IMR-90 (cell line): Measurements from ENCODE around the gene JPT1. TPM values are rescaled to one million over a fixed set of nuclear protein-coding genes. Genes with fewer than 3 reads are reported as not detected.

Experiments
- ATAC-seq: fragments of 200-7000 bp; cut with Tn5 transposase; 2 replicates; pipeline ENCODE4 v1.9.1; 2020; ENCODE audit warnings: low read depth, mild to moderate bottlenecking, moderate library complexity
- BruUV-seq: library from RNA; stranded (reverse); fragments of 400-500 nt; replicated peaks from 2 replicates; lab custom pipeline; 2021; lab: Mats Ljungman, UMichigan
- CTCF ChIA-PET: fragments of 300-600 bp; formaldehyde crosslinking; extraction: SDS; loops from one replicate; lab custom pipeline; 2021; ENCODE audit warnings: antibody characterized with exemption; lab: Yijun Ruan, JAX
- POLR2A ChIA-PET: fragments of 300-600 bp; sonication (Branson Sonifier 250); formaldehyde crosslinking; loops from one replicate; lab custom pipeline; 2022; ENCODE audit warnings: antibody characterized with exemption; ENCODE audit not compliant: unreplicated experiment; lab: Charles Lee
- DNase-seq: peaks from one replicate; pipeline ENCODE4 v3.0.0; 2013
- H2AFZ ChIP-seq: replicated peaks from 2 replicates; pipeline ENCODE3; 2013; ENCODE audit warnings: low read length, mild to moderate bottlenecking; ENCODE audit not compliant: poor library complexity
- H2AK5ac ChIP-seq: 2 replicates; pipeline ENCODE4 v1.6.1; 2013; ENCODE audit warnings: low read depth, low read length, inconsistent platforms
- H2AK9ac ChIP-seq: replicated peaks from 2 replicates; pipeline ENCODE3; 2013; ENCODE audit warnings: mild to moderate bottlenecking, low read depth, low read length, moderate library complexity; ENCODE audit not compliant: poor library complexity
- H2BK120ac ChIP-seq: 2 replicates; pipeline ENCODE4 v1.6.1; 2013; ENCODE audit warnings: low read depth, low read length, inconsistent platforms
- H2BK15ac ChIP-seq: 3 replicates; pipeline ENCODE4 v1.6.1; 2013; ENCODE audit warnings: low read depth, low read length, inconsistent platforms
- H2BK20ac ChIP-seq: 2 replicates; pipeline ENCODE4 v1.6.1; 2013; ENCODE audit warnings: low read depth, mild to moderate bottlenecking, inconsistent platforms, low read length, moderate library complexity
- H2BK5ac ChIP-seq: 2 replicates; pipeline ENCODE4 v1.6.1; 2013; ENCODE audit warnings: mild to moderate bottlenecking, low read depth, low read length, inconsistent platforms; ENCODE audit not compliant: poor library complexity, severe bottlenecking
- H3K14ac ChIP-seq: replicated peaks from 2 replicates; pipeline ENCODE4 v1.6.1; 2013; ENCODE audit warnings: low read depth, low read length, inconsistent platforms
- H3K18ac ChIP-seq: 2 replicates; pipeline ENCODE4 v1.6.1; 2013; ENCODE audit warnings: low read depth, low read length, control low read depth
- H3K23ac ChIP-seq: 2 replicates; pipeline ENCODE4 v1.6.1; 2013; ENCODE audit warnings: low read depth, low read length, inconsistent platforms
- H3K27ac ChIP-seq: 2 replicates; pipeline ENCODE4 v1.5.1; 2013; ENCODE audit warnings: mild to moderate bottlenecking, control low read depth, low read length; ENCODE audit not compliant: insufficient read depth
- H3K27me3 ChIP-seq: 2 replicates; pipeline ENCODE4 v1.6.1; 2013; ENCODE audit warnings: low read length; ENCODE audit not compliant: control insufficient read depth, insufficient read depth
- H3K36me3 ChIP-seq: 2 replicates; pipeline ENCODE4 v1.6.1; 2013; ENCODE audit warnings: low read length, mixed read lengths; ENCODE audit not compliant: control insufficient read depth, insufficient read depth
- H3K4ac ChIP-seq: 2 replicates; pipeline ENCODE4 v1.6.1; 2013; ENCODE audit warnings: low read depth, low read length, inconsistent platforms
- H3K4me1 ChIP-seq: 2 replicates; pipeline ENCODE4 v1.6.1; 2013; ENCODE audit warnings: low read length, mixed read lengths; ENCODE audit not compliant: control insufficient read depth, insufficient read depth
- H3K4me2 ChIP-seq: 2 replicates; pipeline ENCODE4 v1.6.1; 2013; ENCODE audit warnings: low read depth, mild to moderate bottlenecking, control low read depth, low read length, moderate library complexity
- H3K4me3 ChIP-seq: 2 replicates; pipeline ENCODE4 v1.5.1; 2013; ENCODE audit warnings: low read depth, mild to moderate bottlenecking, control low read depth, low read length, moderate library complexity; ENCODE audit not compliant: insufficient read depth
- H3K56ac ChIP-seq: 2 replicates; pipeline ENCODE4 v1.6.1; 2013; ENCODE audit warnings: low read length, inconsistent platforms; ENCODE audit not compliant: insufficient read depth; ENCODE audit errors: extremely low read depth
- H3K79me1 ChIP-seq, 2 experiments: 2 replicates each; pipeline ENCODE4 v1.6.1; 2013; ENCODE audit warnings: low read length in 2 of 2, inconsistent platforms in 1 of 2, low read depth in 1 of 2
- H3K9ac ChIP-seq: 2 replicates; pipeline ENCODE4 v1.6.1; 2013; ENCODE audit warnings: low read depth, low read length, control low read depth
- H3K9me1 ChIP-seq: 2 replicates; pipeline ENCODE4 v1.6.1; 2013; ENCODE audit warnings: low read length, inconsistent platforms; ENCODE audit not compliant: insufficient read depth
- H3K9me3 ChIP-seq: 2 replicates; pipeline ENCODE4 v1.6.1; 2013; ENCODE audit warnings: low read length; ENCODE audit not compliant: control insufficient read depth, insufficient read depth
- H4K20me1 ChIP-seq: 2 replicates; pipeline ENCODE4 v1.6.1; 2013; ENCODE audit warnings: low read length, inconsistent platforms; ENCODE audit not compliant: insufficient read depth
- H4K5ac ChIP-seq: 2 replicates; pipeline ENCODE4 v1.6.1; 2013; ENCODE audit warnings: mild to moderate bottlenecking, low read depth, low read length, control low read depth
- H4K8ac ChIP-seq, 2 experiments: 2 replicates each; pipeline ENCODE4 v1.6.1; 2013; ENCODE audit warnings: low read depth in 2 of 2, low read length in 2 of 2, control low read depth in 1 of 2, inconsistent platforms in 1 of 2
- H4K91ac ChIP-seq: 2 replicates; pipeline ENCODE4 v1.6.1; 2013; ENCODE audit warnings: low read depth, low read length, inconsistent platforms; ENCODE audit not compliant: insufficient read depth
- MAZ ChIP-seq: IDR thresholded peaks from 2 replicates; pipeline ENCODE4 v1.6.1; 2012; ENCODE audit warnings: low read depth, mild to moderate bottlenecking, low read length, improper control_type of control experiment, moderate library complexity, borderline replicate concordance
- WGBS, 2 experiments: methylation state at CpG; one replicate each; pipeline versions ENCODE4 v1.1.5 to v1.1.7; 2013; ENCODE audit warnings: missing lambda C conversion rate in 2 of 2; ENCODE audit not compliant: insufficient read length in 1 of 2; ENCODE audit errors: extremely low coverage in 2 of 2; 5-methylcytosine and 5-hydroxymethylcytosine counted together
- dilution Hi-C: fragments of 300-500 bp; cut with HindIII; formaldehyde crosslinking; loops from one replicate; pipeline ENCODE4 v1.14.3; 2018; ENCODE audit warnings: low sequenced_read_pairs; ENCODE audit not compliant: unreplicated experiment
- in situ Hi-C: fragments of 300-500 bp; cut with MboI; formaldehyde crosslinking; loops from 3 replicates; pipeline ENCODE4 v1.14.3; 2019; ENCODE audit warnings: low sequenced_read_pairs, inconsistent platforms, mixed read lengths
- intact Hi-C: fragments of 100-400 bp; cut with micrococcal nuclease; formaldehyde crosslinking; loops from 2 replicates; pipeline ENCODE4 v1.10.0; 2022
- polyA plus RNA-seq, 3 experiments: library from polyadenylated mRNA; depleted of rRNA; stranded (reverse); fragments of >200 nt; gene quantifications; 2 replicates each; pipeline ENCODE4 v1.2.3, GENCODE V29; 2012; ENCODE audit warnings: low replicate concordance in 1 of 3
- total RNA-seq: library from RNA; depleted of rRNA; stranded (reverse); fragments of >200 nt; gene quantifications from 2 replicates; pipeline ENCODE4 v1.2.3, GENCODE V29; 2012
- TF ChIP-seq, protein P1 (sequence below): fragments of 150-350 bp; IDR thresholded peaks from 2 replicates; pipeline ENCODE4 v1.6.1; 2017; ENCODE audit warnings: mild to moderate bottlenecking, antibody characterized with exemption, low read length, low read depth

Gene JPT1
- total and polyA plus RNA-seq, 2 of the 4 experiments (the other 2 are of a cell fraction), result 118 to 272 TPM

DNA sequence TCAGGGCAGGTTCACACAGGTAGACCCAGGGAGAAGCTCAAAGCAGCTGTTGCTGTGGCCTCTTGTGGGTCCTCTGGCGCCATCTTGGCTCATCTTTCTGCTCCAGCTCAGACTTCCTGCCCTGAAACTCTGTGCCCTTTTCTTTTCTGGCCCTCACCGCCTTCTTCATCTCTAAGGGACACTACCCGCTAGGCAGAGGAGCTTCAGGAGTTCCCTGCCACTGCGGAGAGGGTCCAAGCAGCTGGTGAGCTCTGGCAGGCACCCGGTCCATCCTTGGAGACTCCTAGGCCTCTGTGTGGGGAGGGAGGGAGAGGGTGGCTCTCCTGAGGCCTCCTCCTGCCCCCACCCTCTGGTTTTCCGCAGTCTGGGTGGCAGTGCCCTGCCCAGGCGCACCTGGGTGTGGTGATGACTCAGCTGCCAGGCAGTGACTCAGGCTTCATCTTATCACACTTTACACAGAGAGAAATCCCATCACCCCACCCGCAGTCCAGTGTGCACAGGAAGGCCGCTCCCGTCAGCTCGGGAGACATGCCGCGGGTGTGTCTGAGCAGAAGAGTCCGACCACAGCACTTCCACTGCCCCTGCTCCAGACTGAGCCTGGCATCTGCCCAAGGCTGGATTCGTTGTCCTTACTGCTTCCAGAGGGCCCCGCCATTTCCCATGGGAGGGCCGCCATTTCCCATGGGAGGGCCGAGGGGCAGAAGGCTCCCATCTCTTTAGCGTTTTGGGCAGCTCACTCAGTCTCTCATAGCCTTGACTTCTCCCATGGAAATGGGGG, 30.1 kb downstream of the JPT1 start:
- in situ Hi-C loops, result no loop called here
- Histone ChIP-seq H3K23ac (no peak overlapping the region), H3K4me3 (no peak overlapping the region), H4K8ac (no peak overlapping the region), H2BK120ac (no peak overlapping the region), H3K79me1 (peaks cover 10 to 37% of the 10 kb centered on the region in 2 experiments; a peak in 3 of 4 replicates), H3K27me3 (no peaks in the 10 kb centered on the region), H2AK5ac (no peak overlapping the region), H4K20me1 (peaks cover 5% of the 10 kb centered on the region), H3K36me3 (peaks cover 12% of the 10 kb centered on the region), H3K9me1 (peaks cover 18% of the 10 kb centered on the region), H3K9ac (no peak overlapping the region), H2BK20ac (no peak overlapping the region), H3K4me2 (no peak overlapping the region), H2AK9ac (peak overlapping the region; percentile 71), H4K91ac (no peak overlapping the region), H4K5ac (no peak overlapping the region), H2AFZ (peak overlapping the region; percentile 3), H3K14ac (no peak overlapping the region), H2BK15ac (no peak overlapping the region), H3K4ac (no peak overlapping the region), H2BK5ac (no peak overlapping the region), H3K27ac (no peak overlapping the region), H3K4me1 (0 out of 2 replicates have a peak, but pooled peaks cover 2% of the 10 kb centered on the region), H3K18ac (no peak overlapping the region), H3K56ac (no peak overlapping the region), H3K9me3 (no peaks in the 10 kb centered on the region)
- no TSS peak for BruUV-seq
- ChIA-PET POLR2A (no interaction called here), CTCF (interaction anchor here (0.9 to 3.6 kb wide), 3 partner anchors 10 to 64 kb away, joined by 4 to 13 read pairs (median 7); no protein-coding TSS in a partner anchor)
- TF ChIP-seq, protein P1, sequence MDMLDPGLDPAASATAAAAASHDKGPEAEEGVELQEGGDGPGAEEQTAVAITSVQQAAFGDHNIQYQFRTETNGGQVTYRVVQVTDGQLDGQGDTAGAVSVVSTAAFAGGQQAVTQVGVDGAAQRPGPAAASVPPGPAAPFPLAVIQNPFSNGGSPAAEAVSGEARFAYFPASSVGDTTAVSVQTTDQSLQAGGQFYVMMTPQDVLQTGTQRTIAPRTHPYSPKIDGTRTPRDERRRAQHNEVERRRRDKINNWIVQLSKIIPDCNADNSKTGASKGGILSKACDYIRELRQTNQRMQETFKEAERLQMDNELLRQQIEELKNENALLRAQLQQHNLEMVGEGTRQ, result no peak
- TF ChIP-seq MAZ, result no peak
- DNase-seq (peak; percentile 18), ATAC-seq (0 out of 2 replicates have a peak, but pooled peaks have one; percentile 38)
- WGBS, 2 experiments, result 93% methylated on average over 5 of the region's 19 CpGs; no CpG with 5 or more reads in 1 of the 2 experiments
- dilution Hi-C loops, result no loop called here
- intact Hi-C loops, result no loop called here
